DOHH2 (cell line): ENCODE measurements around the gene VTI1A.

Experiments used
- EZH2phosphoT487 ChIP-seq: fragments of 200-600 bp; sonication (generic); IDR thresholded peaks from 2 replicates; pipeline ENCODE4 v1.6.1; 2017; ENCODE audit warnings: borderline replicate concordance, mild to moderate bottlenecking, antibody characterized with exemption, low read length, moderate library complexity, mixed read lengths
- TF ChIP-seq, protein P1 (sequence below): fragments of 200-600 bp; sonication (generic); IDR thresholded peaks from one replicate; pipeline ENCODE4 v1.5.1; 2014; ENCODE audit warnings: antibody characterized with exemption, mild to moderate bottlenecking, low read depth, low read length; ENCODE audit not compliant: poor library complexity, severe bottlenecking

DNA sequence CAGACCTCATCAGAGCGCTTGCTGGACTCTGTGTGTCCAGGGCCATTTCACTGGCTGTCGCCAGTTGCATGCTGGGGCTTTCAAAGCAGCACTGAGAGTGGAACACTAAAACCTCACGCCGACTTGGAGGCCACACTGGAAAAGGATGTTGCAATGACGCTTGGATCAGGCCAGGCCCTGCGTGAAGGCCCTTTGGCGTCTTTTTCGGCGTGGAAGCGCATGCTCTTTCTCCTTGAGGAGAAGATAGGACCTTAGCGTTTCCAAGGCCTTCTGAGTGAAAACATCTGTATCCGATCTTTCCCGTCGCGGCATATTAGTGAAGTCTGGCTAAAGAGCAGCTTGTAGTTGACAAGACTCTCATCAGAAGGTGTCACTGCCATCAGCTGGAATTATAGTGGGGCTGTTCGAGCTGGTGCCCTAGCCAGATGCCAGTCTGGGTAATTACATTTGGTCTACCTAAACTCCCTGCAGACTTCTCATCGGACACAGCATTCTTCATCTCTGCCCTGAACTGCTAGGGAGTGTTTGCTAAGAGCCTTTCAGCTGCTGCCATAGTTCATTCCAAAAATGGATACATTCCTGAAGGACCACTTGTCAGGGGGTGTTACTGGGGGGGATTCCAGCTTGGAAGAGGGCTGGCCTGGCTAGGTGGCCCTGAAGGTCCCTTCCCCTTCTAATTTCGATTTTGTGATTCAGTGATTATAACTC lies 335.3 kb downstream of the VTI1A start:
- TF ChIP-seq, protein P1, sequence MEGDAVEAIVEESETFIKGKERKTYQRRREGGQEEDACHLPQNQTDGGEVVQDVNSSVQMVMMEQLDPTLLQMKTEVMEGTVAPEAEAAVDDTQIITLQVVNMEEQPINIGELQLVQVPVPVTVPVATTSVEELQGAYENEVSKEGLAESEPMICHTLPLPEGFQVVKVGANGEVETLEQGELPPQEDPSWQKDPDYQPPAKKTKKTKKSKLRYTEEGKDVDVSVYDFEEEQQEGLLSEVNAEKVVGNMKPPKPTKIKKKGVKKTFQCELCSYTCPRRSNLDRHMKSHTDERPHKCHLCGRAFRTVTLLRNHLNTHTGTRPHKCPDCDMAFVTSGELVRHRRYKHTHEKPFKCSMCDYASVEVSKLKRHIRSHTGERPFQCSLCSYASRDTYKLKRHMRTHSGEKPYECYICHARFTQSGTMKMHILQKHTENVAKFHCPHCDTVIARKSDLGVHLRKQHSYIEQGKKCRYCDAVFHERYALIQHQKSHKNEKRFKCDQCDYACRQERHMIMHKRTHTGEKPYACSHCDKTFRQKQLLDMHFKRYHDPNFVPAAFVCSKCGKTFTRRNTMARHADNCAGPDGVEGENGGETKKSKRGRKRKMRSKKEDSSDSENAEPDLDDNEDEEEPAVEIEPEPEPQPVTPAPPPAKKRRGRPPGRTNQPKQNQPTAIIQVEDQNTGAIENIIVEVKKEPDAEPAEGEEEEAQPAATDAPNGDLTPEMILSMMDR: no peak
- TF ChIP-seq EZH2phosphoT487: no peak
